Fibroblast of lung (primary cell): ENCODE data around the gene TNIK. TPM values are rescaled to one million over a fixed set of nuclear protein-coding genes. Genes with fewer than 3 reads are reported as not detected.

ENCODE experiments used
- DNase-seq, 2 donors: peaks; one replicate each; pipeline versions ENCODE4 v3.0.0 to v3.0.0-alpha.2; 2010; ENCODE audit warnings: low read depth in 2 of 2
- H2AFZ ChIP-seq: 2 replicates; pipeline ENCODE4 v1.5.1; 2012; ENCODE audit warnings: low read length, control low read depth, inconsistent platforms
- H3K27ac ChIP-seq: 2 replicates; pipeline ENCODE4 v1.5.1; 2011; ENCODE audit warnings: low read length, control low read depth; ENCODE audit not compliant: insufficient read depth
- H3K27me3 ChIP-seq: 2 replicates; pipeline ENCODE4 v1.5.1; 2011; ENCODE audit warnings: mild to moderate bottlenecking, low read length; ENCODE audit not compliant: control insufficient read depth, insufficient read depth
- H3K36me3 ChIP-seq: 2 replicates; pipeline ENCODE4 v1.5.1; 2011; ENCODE audit warnings: low read length; ENCODE audit not compliant: control insufficient read depth, insufficient read depth
- H3K4me1 ChIP-seq: 2 replicates; pipeline ENCODE4 v1.5.1; 2011; ENCODE audit warnings: low read length; ENCODE audit not compliant: control insufficient read depth, insufficient read depth; ENCODE audit errors: extremely low read depth
- H3K4me2 ChIP-seq: 2 replicates; pipeline ENCODE4 v1.5.1; 2011; ENCODE audit warnings: low read length, control low read depth; ENCODE audit not compliant: insufficient read depth; ENCODE audit errors: extremely low read depth
- H3K4me3 ChIP-seq, 4 experiments: fragments of 200-600 bp in 1 of 4; sonication (generic) in 1 of 4; replicated peaks in 1 of 4; 2 replicates each; pipeline ENCODE4 v1.5.1; 2011 to 2016; ENCODE audit warnings: low read length in 4 of 4, low read depth in 3 of 4, mild to moderate bottlenecking in 3 of 4, control low read depth in 2 of 4, inconsistent platforms in 1 of 4, mixed read lengths in 1 of 4; ENCODE audit not compliant: insufficient read depth in 1 of 4; ENCODE audit errors: control extremely low read depth in 1 of 4
- H3K79me2 ChIP-seq: 2 replicates; pipeline ENCODE4 v1.5.1; 2012; ENCODE audit warnings: mild to moderate bottlenecking, low read length, inconsistent platforms; ENCODE audit not compliant: control insufficient read depth, insufficient read depth
- H3K9ac ChIP-seq: 2 replicates; pipeline ENCODE4 v1.5.1; 2011; ENCODE audit warnings: mild to moderate bottlenecking, low read length, control low read depth; ENCODE audit not compliant: insufficient read depth
- H3K9me3 ChIP-seq: 2 replicates; pipeline ENCODE4 v1.5.1; 2012; ENCODE audit warnings: low read depth, low read length; ENCODE audit not compliant: control insufficient read depth, insufficient read depth
- H4K20me1 ChIP-seq: 2 replicates; pipeline ENCODE4 v1.5.1; 2011; ENCODE audit warnings: low read length; ENCODE audit not compliant: control insufficient read depth, insufficient read depth; ENCODE audit errors: extremely low read depth
- EZH2 ChIP-seq: IDR thresholded peaks from 2 replicates; pipeline ENCODE4 v1.5.1; 2012; ENCODE audit warnings: low read length, control low read depth, mild to moderate bottlenecking; ENCODE audit errors: missing control alignments
- polyA plus RNA-seq, 2 donors: library from polyadenylated mRNA; depleted of rRNA in 1 of 2; stranded (reverse) in 1 of 2; unstranded in 1 of 2; fragments of >200 nt; gene quantifications; 2 replicates each; pipeline ENCODE4 v1.2.1, GENCODE V29; 2011 to 2012; ENCODE audit warnings: missing spikeins in 1 of 2
- total RNA-seq: library from RNA; depleted of rRNA; stranded (reverse); fragments of >200 nt; gene quantifications from 2 replicates; pipeline ENCODE4 v1.2.1, GENCODE V29; 2014
- TF ChIP-seq, protein P1 (sequence below), 2 donors: IDR thresholded peaks in 1 of 2; conservative IDR thresholded peaks in 1 of 2; 1 replicate in 1 of 2; 2 replicates in 1 of 2; pipeline ENCODE4 v1.5.1; 2011 to 2012; ENCODE audit warnings: low read length in 2 of 2, control low read depth in 1 of 2, inconsistent platforms in 1 of 2, low read depth in 1 of 2, mild to moderate bottlenecking in 1 of 2

The TNIK gene
- total and polyA plus RNA-seq, 2 donors (not counting 1 experiment from before 2014, with no cell fraction given) = 13.8 to 39.3 TPM

- TF ChIP-seq, protein P1, sequence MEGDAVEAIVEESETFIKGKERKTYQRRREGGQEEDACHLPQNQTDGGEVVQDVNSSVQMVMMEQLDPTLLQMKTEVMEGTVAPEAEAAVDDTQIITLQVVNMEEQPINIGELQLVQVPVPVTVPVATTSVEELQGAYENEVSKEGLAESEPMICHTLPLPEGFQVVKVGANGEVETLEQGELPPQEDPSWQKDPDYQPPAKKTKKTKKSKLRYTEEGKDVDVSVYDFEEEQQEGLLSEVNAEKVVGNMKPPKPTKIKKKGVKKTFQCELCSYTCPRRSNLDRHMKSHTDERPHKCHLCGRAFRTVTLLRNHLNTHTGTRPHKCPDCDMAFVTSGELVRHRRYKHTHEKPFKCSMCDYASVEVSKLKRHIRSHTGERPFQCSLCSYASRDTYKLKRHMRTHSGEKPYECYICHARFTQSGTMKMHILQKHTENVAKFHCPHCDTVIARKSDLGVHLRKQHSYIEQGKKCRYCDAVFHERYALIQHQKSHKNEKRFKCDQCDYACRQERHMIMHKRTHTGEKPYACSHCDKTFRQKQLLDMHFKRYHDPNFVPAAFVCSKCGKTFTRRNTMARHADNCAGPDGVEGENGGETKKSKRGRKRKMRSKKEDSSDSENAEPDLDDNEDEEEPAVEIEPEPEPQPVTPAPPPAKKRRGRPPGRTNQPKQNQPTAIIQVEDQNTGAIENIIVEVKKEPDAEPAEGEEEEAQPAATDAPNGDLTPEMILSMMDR (conservative IDR thresholded peaks at IDR 0.05 in 1 of 2, IDR thresholded peaks at IDR 0.05 in 1 of 2; ENCODE audit: low read depth in 1 of 2, low read length in 2 of 2) = no peak
- TF ChIP-seq EZH2 = no peak
Observed at GRCh38 chr3:171065732-171066131, 394.5 kb downstream of the TNIK start.

DNA sequence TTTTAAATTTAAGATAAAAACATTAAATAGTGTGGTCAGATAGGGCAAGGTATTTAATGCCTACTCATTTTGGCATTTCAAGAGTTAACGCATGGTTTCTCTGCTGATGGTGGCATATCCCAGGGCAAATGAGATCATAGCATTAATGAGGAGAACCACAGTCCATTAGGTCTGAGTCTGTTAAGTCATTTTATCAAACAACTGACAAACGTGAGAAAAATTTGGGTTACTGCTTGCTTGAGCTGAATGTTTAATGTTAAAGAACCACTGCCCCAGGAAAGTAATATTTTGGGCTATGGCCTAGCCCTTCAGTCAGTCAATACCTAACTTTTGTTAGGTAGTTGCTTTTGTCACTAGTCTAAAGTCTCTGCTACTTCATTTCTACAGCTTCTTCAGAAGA is 395.7 kb downstream of the TNIK start:
- no peak overlapping the region for H2AFZ ChIP-seq
- no peaks in the 10 kb centered on the region for H3K4me1 ChIP-seq
- peak in 1 of 2 donors; percentile 69 for DNase-seq
- H3K4me3 ChIP-seq = no peak overlapping the region
- no peaks in the 10 kb centered on the region for H3K27me3 ChIP-seq
- no peak overlapping the region for H3K9ac ChIP-seq
- TF ChIP-seq EZH2 = no peak
- TF ChIP-seq, protein P1 (conservative IDR thresholded peaks at IDR 0.05 in 1 of 2, IDR thresholded peaks at IDR 0.05 in 1 of 2; ENCODE audit: low read depth in 1 of 2, low read length in 2 of 2) = no peak
- H3K36me3 ChIP-seq = no peaks in the 10 kb centered on the region
- H3K4me2 ChIP-seq = no peak overlapping the region
- H4K20me1 ChIP-seq = no peaks in the 10 kb centered on the region
- no peak overlapping the region for H3K27ac ChIP-seq
- no peaks in the 10 kb centered on the region for H3K9me3 ChIP-seq
- H3K79me2 ChIP-seq = no peaks in the 10 kb centered on the region

More at GRCh38 chr3:171065732-171066131, 394.5 kb downstream of the TNIK start:
- Histone ChIP-seq H3K4me2 (no peak overlapping the region), H3K27ac (no peak overlapping the region), H3K27me3 (no peaks in the 10 kb centered on the region), H3K36me3 (no peaks in the 10 kb centered on the region), H2AFZ (no peak overlapping the region), H3K9me3 (no peaks in the 10 kb centered on the region), H4K20me1 (no peaks in the 10 kb centered on the region), H3K9ac (no peak overlapping the region), H3K79me2 (no peaks in the 10 kb centered on the region), H3K4me3 (no peak overlapping the region), H3K4me1 (no peaks in the 10 kb centered on the region)
- peak in 1 of 2 donors; percentile 36 for DNase-seq

DNA sequence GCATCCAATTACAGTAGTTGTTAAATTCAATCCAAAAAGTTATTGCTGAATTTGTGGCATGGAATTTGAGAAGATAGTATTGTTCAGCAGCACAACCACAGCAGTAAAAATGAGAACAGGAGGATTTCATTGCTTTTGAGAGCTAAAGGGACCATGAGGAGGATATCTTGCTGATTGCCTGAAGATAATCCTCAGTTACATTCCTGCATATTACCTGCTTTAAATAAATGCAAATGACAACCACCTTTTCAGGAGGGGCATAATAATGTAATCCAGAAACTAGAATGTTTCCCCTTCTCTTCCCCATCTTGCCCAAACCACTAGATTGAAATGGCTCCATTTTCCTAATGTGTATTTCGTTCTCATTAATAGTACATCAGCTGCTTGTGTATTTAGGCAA is 398.5 kb downstream of the TNIK start:
- TF ChIP-seq, protein P1 (conservative IDR thresholded peaks at IDR 0.05 in 1 of 2, IDR thresholded peaks at IDR 0.05 in 1 of 2; ENCODE audit: low read depth in 1 of 2, low read length in 2 of 2) = no peak
- no peak for TF ChIP-seq EZH2
- no peaks in the 10 kb centered on the region for H3K27me3 ChIP-seq
- H3K36me3 ChIP-seq = no peaks in the 10 kb centered on the region
- H3K4me1 ChIP-seq = no peaks in the 10 kb centered on the region
- H3K9me3 ChIP-seq = no peaks in the 10 kb centered on the region
- no peaks in the 10 kb centered on the region for H4K20me1 ChIP-seq
- H3K9ac ChIP-seq = no peak overlapping the region
- H2AFZ ChIP-seq = no peak overlapping the region
- H3K4me2 ChIP-seq = no peak overlapping the region
- H3K4me3 ChIP-seq = no peak overlapping the region
- H3K27ac ChIP-seq = no peak overlapping the region
- DNase-seq = no peak
- H3K79me2 ChIP-seq = no peaks in the 10 kb centered on the region
